IPS-11a (cell line): ENCODE data around the gene ATP6V0B.

Experiments
- H3K4me3 ChIP-seq: one replicate; pipeline ENCODE4 v1.5.1; 2013; ENCODE audit warnings: low read depth, low read length, control low read depth

The ATP6V0B gene

DNA sequence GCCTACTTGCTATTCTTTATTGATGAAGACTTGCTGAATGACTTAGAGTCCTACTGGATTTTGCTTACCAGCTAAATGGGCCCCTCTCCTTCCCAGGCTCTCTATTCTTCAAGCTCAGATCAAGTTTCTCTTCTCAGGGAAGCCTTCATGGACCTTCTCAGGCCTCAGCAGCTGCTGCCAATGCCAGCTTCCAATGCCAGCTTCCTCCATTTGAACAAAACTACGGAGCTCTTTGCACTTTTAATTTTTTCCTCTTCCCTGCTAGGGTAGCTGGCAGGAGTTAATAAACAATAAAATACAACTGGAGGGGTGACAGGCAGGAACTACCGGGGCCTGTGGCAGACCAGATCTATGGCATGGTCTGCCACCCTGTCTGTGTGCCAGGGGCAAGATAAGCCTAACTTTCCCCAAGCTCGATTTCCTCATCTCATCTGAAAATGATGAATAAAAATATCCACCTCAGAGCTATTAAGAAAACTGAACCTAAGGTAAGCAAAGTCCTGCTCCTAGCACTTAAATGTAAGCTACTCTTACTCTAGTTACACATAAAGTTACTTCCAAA is 29.0 kb upstream of the ATP6V0B start:
- peak overlapping the region; percentile 47 for H3K4me3 ChIP-seq

DNA sequence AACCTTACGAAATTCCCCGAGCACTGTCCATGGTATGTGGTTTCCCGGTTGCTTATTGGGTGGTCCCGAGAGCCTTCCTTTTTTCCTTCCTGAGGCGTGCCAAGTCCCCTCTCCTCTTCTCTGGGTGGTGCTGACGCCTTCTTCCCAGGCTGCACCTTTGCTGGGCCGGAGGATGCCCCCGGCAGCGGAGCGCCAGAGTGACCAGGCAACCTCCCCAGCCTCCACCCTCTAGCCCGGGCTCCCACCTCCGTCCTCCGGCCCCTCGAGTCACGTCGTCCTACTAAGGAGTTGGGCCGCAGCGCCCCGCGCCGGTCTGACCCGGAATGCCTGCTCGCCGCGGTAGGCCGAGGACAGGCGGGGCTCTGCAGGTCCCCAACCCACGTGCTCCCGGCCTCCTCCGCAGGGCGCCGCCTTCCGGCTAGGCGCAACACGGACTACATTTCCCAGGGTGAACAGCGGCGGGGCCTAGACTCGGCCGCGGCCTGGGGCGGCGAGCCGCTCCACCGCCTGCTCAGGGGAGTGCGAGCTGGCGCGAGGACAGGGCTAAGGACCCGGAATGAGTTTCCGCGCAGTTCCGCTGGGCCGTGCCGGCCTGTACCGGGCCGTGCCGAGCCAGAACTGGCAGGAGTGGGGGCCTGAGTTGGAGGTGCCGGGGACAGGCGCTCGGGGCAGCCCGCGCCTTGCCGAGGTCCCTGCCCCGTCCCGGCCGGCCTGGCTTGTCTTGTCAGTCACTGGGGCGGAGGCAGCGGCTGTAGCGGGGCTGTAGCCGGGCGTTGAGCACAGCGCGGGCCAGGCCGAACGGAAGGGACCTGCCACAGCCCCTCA is 28.3 kb upstream of the ATP6V0B start, which contains the start of gene IPO13:
TSS of gene IPO13 (plus strand) at position 715 of the 825 bp plus-strand sequence. CDS start 651 bp downstream, outside the sequence.
- peak within 1 kb of the TSS; percentile 90 for H3K4me3 ChIP-seq

DNA sequence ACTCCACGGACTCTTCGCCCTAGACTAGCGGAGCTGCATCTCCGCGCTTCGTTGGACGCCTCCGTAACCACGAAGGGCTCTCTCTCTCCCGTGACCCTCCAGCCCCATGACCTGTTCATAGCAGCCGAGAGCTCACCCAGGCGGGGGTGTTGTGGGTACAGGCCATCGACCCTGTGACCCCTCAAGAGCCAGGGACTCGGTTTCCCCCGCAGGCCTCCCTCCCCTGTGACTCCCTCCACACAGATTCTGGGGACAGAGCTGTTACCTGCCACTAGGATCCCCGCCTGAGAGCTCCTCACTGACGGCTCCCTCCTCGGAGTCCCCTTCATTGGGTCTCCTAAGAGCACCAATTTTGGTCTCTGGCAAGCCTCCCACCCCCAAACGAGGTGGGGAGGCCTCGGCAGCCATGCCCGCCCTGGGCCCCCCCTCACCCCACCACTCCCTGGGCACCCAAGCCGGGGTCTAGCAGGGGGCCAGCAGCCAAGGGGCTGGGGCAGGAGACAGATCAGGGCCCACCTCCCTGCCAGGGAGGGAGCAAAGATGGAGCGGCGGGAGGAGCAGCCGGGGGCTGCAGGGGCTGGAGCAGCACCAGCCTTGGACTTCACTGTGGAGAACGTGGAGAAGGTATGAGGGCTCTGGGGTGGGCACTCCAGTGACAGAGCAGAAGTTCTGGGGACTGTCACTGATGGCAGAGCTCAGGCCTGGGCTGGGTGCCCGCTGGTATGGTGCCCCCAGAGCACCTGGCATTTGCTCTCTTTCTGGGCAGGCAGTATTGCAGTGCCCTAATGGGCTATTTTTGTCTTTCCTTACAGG is 27.5 kb upstream of the ATP6V0B start:
- H3K4me3 ChIP-seq: peak overlapping the region; percentile 90

DNA sequence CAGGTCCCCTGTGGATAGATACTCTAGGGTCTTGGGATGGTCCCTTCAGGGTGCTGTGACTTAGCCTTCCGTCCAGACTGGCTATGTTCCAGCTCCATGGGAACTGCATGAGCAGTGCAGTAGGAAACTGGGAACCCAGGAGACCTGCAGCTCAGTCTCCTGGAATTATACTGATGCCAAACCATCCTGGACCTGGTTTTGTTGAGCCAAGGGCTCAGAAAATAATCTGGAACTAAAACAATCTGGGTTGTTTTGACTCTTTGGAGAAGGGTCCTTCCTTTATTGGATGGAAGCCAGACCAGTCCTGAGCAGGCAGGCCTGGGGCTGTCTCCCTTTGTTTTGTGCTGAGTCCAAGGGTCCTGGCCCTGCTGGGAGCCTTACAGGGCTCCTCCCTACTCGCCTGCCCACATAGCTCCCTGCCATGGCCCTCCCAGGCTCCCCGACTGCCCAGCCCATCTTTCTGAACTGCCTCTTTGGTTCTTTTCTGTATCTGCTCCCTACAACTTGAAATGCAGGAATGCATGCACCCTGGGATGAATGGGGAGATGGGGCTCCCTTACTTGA is 26.8 kb upstream of the ATP6V0B start:
- H3K4me3 ChIP-seq: no peak overlapping the region

DNA sequence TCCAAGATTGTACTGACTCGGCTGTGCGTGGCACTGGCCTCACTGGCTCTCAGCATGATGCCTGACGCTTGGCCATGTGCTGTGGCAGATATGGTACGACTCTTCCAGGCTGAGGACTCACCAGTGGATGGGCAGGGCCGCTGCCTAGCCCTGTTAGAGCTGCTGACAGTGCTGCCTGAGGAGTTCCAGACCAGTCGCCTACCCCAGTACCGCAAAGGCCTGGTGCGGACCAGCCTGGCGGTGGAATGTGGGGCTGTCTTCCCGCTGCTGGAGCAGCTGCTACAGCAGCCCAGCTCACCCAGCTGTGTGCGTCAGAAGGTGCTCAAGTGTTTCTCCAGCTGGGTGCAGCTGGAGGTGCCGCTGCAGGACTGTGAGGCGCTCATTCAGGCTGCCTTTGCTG is 25.1 kb upstream of the ATP6V0B start:
- H3K4me3 ChIP-seq: no peak overlapping the region

- H3K4me3 ChIP-seq: no peak overlapping the region
These were observed 23.5 kb upstream of the ATP6V0B start for GRCh38 chr1:43951021-43951985.

GRCh38 chr1:43952731-43953346 is 21.9 kb upstream of the ATP6V0B start:
- no peak overlapping the region for H3K4me3 ChIP-seq

GRCh38 chr1:43953361-43953760 is 21.4 kb upstream of the ATP6V0B start:
- no peak overlapping the region for H3K4me3 ChIP-seq

DNA sequence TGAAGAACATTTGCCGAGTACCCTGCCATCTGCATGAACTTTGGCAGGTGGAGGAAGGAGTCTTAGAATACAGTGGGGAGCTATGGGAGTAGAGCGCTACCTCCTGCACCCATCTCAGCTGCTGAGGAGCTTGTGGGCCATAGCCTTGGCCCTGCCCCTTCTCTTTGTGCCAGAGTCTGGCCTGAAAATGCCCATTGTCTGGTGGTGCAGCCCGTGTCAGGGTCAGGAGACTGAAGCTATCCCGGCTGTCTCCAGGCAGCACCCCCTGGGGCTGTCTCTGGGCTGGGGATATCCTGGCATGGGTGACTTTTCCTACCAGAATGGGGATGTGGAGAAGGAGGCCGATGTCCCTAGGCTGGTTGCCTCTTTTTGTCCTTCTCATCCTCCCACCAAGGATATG is 20.7 kb upstream of the ATP6V0B start:
- H3K4me3 ChIP-seq: no peak overlapping the region

GRCh38 chr1:43956234-43956633 is 18.5 kb upstream of the ATP6V0B start:
- no peak overlapping the region for H3K4me3 ChIP-seq

DNA sequence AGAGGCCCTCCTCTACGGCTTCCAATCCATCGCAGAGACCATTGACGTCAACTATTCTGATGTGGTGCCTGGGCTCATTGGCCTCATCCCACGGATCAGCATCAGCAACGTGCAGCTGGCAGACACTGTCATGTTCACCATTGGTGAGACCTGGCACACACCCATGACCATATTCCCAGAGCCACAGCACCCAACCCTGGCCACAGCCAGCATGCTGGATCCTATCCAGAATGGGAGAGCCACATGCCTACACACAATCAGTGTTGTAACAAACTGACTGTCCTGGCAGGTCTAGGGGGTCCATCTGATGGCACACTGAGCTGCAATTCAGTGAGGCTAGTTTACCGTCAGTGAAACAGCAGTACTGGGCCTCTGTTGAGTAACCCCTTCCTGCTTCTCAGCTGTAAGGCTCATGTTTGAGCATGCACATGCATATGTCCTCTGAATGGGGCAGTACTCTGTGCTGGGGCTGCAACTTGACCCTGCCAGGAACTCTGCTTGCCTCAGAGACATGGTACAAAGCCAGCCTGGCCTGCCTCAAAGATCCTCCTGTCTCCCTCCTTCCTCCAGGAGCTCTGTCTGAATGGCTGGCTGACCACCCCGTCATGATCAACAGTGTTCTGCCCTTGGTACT is 17.2 kb upstream of the ATP6V0B start:
- H3K4me3 ChIP-seq: no peak overlapping the region

GRCh38 chr1:43958351-43959255 is 16.2 kb upstream of the ATP6V0B start:
- no peak overlapping the region for H3K4me3 ChIP-seq

GRCh38 chr1:43960798-43961197 is 14.0 kb upstream of the ATP6V0B start:
- H3K4me3 ChIP-seq: no peak overlapping the region

DNA sequence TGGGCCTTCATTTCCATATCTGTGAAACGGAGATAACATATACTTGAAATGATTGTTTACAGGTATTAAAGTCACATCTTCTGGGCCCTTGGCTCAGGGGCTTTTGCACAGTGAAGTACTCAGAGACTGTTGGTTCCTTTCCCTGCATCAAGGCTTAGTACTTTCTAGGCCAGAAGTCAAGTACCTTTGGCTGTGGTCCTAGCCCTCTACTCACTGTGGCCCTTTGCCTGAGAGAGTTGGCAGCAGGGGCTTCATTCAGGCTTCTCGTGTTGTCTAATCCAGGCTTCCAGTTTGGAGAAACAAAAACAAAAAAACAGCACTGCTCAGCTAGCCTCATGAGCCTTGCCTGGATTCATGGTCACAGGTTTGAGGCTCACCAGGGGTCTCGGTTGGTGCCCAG is 13.1 kb upstream of the ATP6V0B start:
- no peak overlapping the region for H3K4me3 ChIP-seq

DNA sequence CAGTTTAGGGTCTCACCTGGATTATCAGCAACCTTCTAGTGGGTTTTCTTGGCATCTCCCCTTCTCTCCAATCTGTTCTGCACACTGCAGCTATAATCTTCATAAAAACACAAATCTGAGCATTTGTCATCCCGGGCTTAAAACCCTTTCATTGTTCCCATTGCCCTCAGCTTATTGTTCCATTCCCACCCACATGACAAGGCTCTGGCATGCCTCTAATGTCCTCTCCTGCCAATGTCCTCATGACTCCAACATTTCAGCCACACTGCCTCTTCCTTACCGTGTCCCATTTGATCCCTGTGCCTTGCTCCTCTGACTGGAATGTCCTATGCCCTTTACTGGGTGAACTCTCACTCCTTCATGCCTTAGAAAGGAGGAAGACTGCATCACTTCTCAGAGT is 12.4 kb upstream of the ATP6V0B start:
- H3K4me3 ChIP-seq: no peak overlapping the region

DNA sequence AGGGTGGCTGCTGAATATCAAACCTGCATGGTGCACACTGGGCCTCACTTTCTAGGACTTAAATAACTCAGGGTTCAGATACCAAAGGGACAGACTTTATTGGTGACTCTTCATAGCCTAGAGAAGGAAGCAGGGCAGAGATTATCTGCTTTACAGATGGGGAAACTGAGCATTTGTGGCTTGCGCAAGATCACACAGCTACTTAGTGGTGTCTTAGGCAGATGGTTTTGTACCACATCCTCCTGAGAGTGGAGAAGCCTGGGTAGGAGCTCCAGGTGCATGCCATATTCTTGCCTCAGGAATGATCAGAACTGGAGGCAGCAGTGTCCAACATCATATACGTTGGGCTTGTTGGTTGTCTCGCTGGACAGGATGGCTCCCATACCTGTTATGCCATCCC is 11.8 kb upstream of the ATP6V0B start:
- no peak overlapping the region for H3K4me3 ChIP-seq

GRCh38 chr1:43963890-43964289 is 10.9 kb upstream of the ATP6V0B start:
- H3K4me3 ChIP-seq: no peak overlapping the region

- H3K4me3 ChIP-seq: no peak overlapping the region
These were observed 9.4 kb upstream of the ATP6V0B start for GRCh38 chr1:43965316-43965715.
